Posterior cingulate gyrus (tissue), 11 donors: Measurements from ENCODE around the gene PTGES2.
"Not testable (repeated sequence)": the region's sequence is repeated elsewhere in the genome, so short reads cannot be mapped to it uniquely, and the experiment has no call there.

ENCODE experiments used
- DNase-seq, 10 donors: peaks; one replicate each; pipeline versions ENCODE4 v3.0.0 to v3.0.0-alpha.2; 2020 to 2021; ENCODE audit warnings: mixed read lengths in 3 of 10
- intact Hi-C: fragments of 100-400 bp; cut with DNase I; formaldehyde crosslinking; loops from one replicate; pipeline ENCODE4 v1.15.1; 2023

Gene PTGES2

GRCh38 chr9:128073253-128073886, 54.2 kb downstream of the PTGES2 start:
- intact Hi-C loops: no loop called here
- no peak for DNase-seq

- intact Hi-C loops: no loop called here
- DNase-seq: peak in 7 of 10 donors; percentile 31 to 78 (median 59)
Measured at GRCh38 chr9:128072144-128073021, 55.1 kb downstream of the PTGES2 start.

- DNase-seq: peak in 1 of 10 donors; percentile 11
- intact Hi-C loops: not testable (repeated sequence)
Measured at GRCh38 chr9:128071475-128071874, 56.1 kb downstream of the PTGES2 start.

GRCh38 chr9:128070874-128071273, 56.7 kb downstream of the PTGES2 start:
- intact Hi-C loops: no loop called here
- DNase-seq: no peak
